Keratinocyte (primary cell): ENCODE measurements around the gene APOBR. TPM values are rescaled to one million over a fixed set of nuclear protein-coding genes. Genes with fewer than 3 reads are reported as not detected.

Experiments used
- DNase-seq: peaks from one replicate; pipeline ENCODE4 v3.0.0-alpha.2; 2011; ENCODE audit warnings: low read depth, missing footprints, low spot score
- FAIRE-seq: peaks from 2 replicates; lab custom pipeline; 2011; peaks lifted over from hg19 to GRCh38; lab: Jason Lieb, UNC
- H2AFZ ChIP-seq: 2 replicates; pipeline ENCODE4 v1.6.0; 2012; ENCODE audit warnings: low read length, control low read depth, inconsistent platforms; ENCODE audit not compliant: control insufficient read depth
- H3K27ac ChIP-seq: 2 replicates; pipeline ENCODE4 v1.5.1; 2011; ENCODE audit warnings: low read length; ENCODE audit not compliant: control insufficient read depth, insufficient read depth
- H3K27me3 ChIP-seq: 3 replicates; pipeline ENCODE4 v1.6.0; 2011; ENCODE audit warnings: low read length; ENCODE audit not compliant: control insufficient read depth, insufficient read depth; ENCODE audit errors: extremely low read depth
- H3K36me3 ChIP-seq, 2 experiments: 2 replicates in 1 of 2; 3 replicates in 1 of 2; pipeline ENCODE4 v1.5.1; 2011; ENCODE audit warnings: low read length in 2 of 2, mild to moderate bottlenecking in 1 of 2; ENCODE audit not compliant: control insufficient read depth in 2 of 2, insufficient read depth in 2 of 2; ENCODE audit errors: extremely low read depth in 1 of 2
- H3K4me1 ChIP-seq: 3 replicates; pipeline ENCODE4 v1.5.1; 2011; ENCODE audit warnings: low read length; ENCODE audit not compliant: control insufficient read depth, insufficient read depth; ENCODE audit errors: extremely low read depth
- H3K4me2 ChIP-seq: 3 replicates; pipeline ENCODE4 v1.6.0; 2011; ENCODE audit warnings: low read depth, low read length; ENCODE audit not compliant: control insufficient read depth, insufficient read depth; ENCODE audit errors: extremely low read depth
- H3K4me3 ChIP-seq, 3 experiments: fragments of 200-600 bp in 1 of 3; sonication (generic) in 1 of 3; 2 replicates in 2 of 3; 3 replicates in 1 of 3; pipeline ENCODE4 v1.5.1; 2011 to 2016; ENCODE audit warnings: low read length in 3 of 3, mild to moderate bottlenecking in 3 of 3, control low read depth in 2 of 3, inconsistent platforms in 1 of 3, low read depth in 1 of 3, mixed read lengths in 1 of 3, mixed run types in 1 of 3, moderate library complexity in 1 of 3; ENCODE audit not compliant: control insufficient read depth in 2 of 3, insufficient read depth in 2 of 3; ENCODE audit errors: extremely low read depth in 1 of 3
- H3K79me2 ChIP-seq: 2 replicates; pipeline ENCODE4 v1.6.0; 2012; ENCODE audit warnings: low read length; ENCODE audit not compliant: control insufficient read depth, insufficient read depth
- H3K9ac ChIP-seq: 3 replicates; pipeline ENCODE4 v1.6.0; 2011; ENCODE audit warnings: low read length; ENCODE audit not compliant: control insufficient read depth, insufficient read depth; ENCODE audit errors: extremely low read depth
- H3K9me1 ChIP-seq: 3 replicates; pipeline ENCODE4 v1.6.0; 2011; ENCODE audit warnings: low read length; ENCODE audit not compliant: control insufficient read depth, insufficient read depth; ENCODE audit errors: extremely low read depth
- H3K9me3 ChIP-seq: 2 replicates; pipeline ENCODE4 v1.5.1; 2012; ENCODE audit warnings: low read depth, low read length; ENCODE audit not compliant: control insufficient read depth
- H4K20me1 ChIP-seq: 3 replicates; pipeline ENCODE4 v1.6.0; 2011; ENCODE audit warnings: low read length; ENCODE audit not compliant: control insufficient read depth, insufficient read depth; ENCODE audit errors: extremely low read depth
- EZH2 ChIP-seq: IDR thresholded peaks from one replicate; pipeline ENCODE4 v1.6.1; 2012; ENCODE audit warnings: inconsistent platforms, mild to moderate bottlenecking, low read length, moderate library complexity
- dilution Hi-C: fragments of 300-500 bp; cut with MboI; formaldehyde crosslinking; loops from one replicate; pipeline ENCODE4 v1.7.0; 2020; ENCODE audit warnings: low sequenced_read_pairs; ENCODE audit not compliant: extremely low pct_ligation_motif_present
- polyA plus RNA-seq, 5 experiments: library from polyadenylated mRNA; depleted of rRNA in 3 of 5; stranded (reverse) in 3 of 5; stranded (forward) in 1 of 5; unstranded in 1 of 5; fragments of >200 nt; gene quantifications; 1 replicate in 1 of 5; 2 replicates in 3 of 5; 3 replicates in 1 of 5; pipeline versions ENCODE4 v1.2.1 to v1.2.3, GENCODE V29; 2011 to 2012; ENCODE audit warnings: missing spikeins in 2 of 5, low read depth in 1 of 5, low replicate concordance in 1 of 5
- TF ChIP-seq, protein P1 (sequence below), 3 experiments: IDR thresholded peaks in 1 of 3; conservative IDR thresholded peaks in 1 of 3; optimal IDR thresholded peaks in 1 of 3; 2 replicates in 2 of 3; 3 replicates in 1 of 3; pipeline versions ENCODE3 to v1.5.1; 2011; ENCODE audit warnings: low read length in 3 of 3, mild to moderate bottlenecking in 3 of 3, moderate library complexity in 2 of 3, control low read depth in 1 of 3, inconsistent platforms in 1 of 3; ENCODE audit not compliant: insufficient read depth in 2 of 3; ENCODE audit errors: extremely low read depth in 1 of 3

APOBR gene
- polyA plus RNA-seq, 1 donor (not counting 4 experiments of a cell fraction or from before 2014, with no cell fraction given), result 0.04 TPM

GRCh38 chr16:28491230-28491969 lies 3.0 kb upstream of the APOBR start:
- peak overlapping the region; percentile 98 for H3K9ac ChIP-seq
- H3K4me1 ChIP-seq, result peaks cover 2% of the 10 kb centered on the region
- H3K36me3 ChIP-seq, result peaks cover 0 to 7% of the 10 kb centered on the region in 2 experiments
- DNase-seq, result no peak
- TF ChIP-seq, protein P1, sequence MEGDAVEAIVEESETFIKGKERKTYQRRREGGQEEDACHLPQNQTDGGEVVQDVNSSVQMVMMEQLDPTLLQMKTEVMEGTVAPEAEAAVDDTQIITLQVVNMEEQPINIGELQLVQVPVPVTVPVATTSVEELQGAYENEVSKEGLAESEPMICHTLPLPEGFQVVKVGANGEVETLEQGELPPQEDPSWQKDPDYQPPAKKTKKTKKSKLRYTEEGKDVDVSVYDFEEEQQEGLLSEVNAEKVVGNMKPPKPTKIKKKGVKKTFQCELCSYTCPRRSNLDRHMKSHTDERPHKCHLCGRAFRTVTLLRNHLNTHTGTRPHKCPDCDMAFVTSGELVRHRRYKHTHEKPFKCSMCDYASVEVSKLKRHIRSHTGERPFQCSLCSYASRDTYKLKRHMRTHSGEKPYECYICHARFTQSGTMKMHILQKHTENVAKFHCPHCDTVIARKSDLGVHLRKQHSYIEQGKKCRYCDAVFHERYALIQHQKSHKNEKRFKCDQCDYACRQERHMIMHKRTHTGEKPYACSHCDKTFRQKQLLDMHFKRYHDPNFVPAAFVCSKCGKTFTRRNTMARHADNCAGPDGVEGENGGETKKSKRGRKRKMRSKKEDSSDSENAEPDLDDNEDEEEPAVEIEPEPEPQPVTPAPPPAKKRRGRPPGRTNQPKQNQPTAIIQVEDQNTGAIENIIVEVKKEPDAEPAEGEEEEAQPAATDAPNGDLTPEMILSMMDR (optimal IDR thresholded peaks at IDR 0.05 in 1 of 3, IDR thresholded peaks at IDR 0.05 in 1 of 3, conservative IDR thresholded peaks at IDR 0.05 in 1 of 3; ENCODE audit: extremely low read depth in 1 of 3, insufficient read depth in 2 of 3, low read length in 3 of 3), result peak in 2 of 3 experiments; percentile 13 to 18
- no peak for TF ChIP-seq EZH2
- H3K27ac ChIP-seq, result peak overlapping the region; percentile 99
- H3K79me2 ChIP-seq, result no peaks in the 10 kb centered on the region
- no peaks in the 10 kb centered on the region for H3K27me3 ChIP-seq
- no peaks in the 10 kb centered on the region for H4K20me1 ChIP-seq
- H3K9me3 ChIP-seq, result no peaks in the 10 kb centered on the region
- peak overlapping the region; percentile 66 for H3K4me2 ChIP-seq
- peak overlapping the region; percentile 72 to 93 (median 89) for H3K4me3 ChIP-seq
- H2AFZ ChIP-seq, result peak overlapping the region; percentile 98
- dilution Hi-C loops, result no loop called here
- FAIRE-seq, result no peak
- H3K9me1 ChIP-seq, result no peaks in the 10 kb centered on the region

DNA sequence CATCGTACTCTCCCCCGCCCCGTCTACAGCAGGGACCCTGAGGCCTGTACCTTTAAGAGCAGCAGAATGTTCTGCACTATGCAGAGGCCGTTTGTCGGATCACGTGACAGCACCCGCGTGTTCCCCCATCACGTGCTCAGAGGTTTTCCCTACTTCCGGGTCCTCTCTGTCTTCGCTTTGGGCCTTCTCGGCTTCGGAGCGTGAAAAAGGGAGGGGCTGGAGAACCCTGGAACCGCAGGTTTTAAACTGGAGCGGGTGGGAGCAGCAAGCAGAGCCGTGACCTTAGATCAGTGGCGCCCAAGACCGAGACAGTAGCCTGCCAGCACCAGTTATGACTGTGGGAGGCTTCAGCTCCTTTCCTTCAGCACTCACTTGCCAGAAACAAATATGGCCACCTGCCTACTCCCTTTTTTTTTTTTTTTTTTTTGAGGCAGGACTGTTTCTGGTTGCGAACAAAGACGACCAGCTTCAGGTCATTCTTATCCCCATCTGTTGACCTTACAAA lies 2.4 kb upstream of the APOBR start, which contains the start of gene CLN3:
Gene CLN3, minus strand, starts transcription at position 105 of the 505 bp plus-strand sequence. CDS start 315 bp downstream, outside the sequence.
- dilution Hi-C loops, result no loop called here
- H3K4me3 ChIP-seq, result peak within 1 kb of the TSS; percentile 72 to 93 (median 89)
- H3K9ac ChIP-seq, result peak within 1 kb of the TSS; percentile 98
- TF ChIP-seq, protein P1 (optimal IDR thresholded peaks at IDR 0.05 in 1 of 3, IDR thresholded peaks at IDR 0.05 in 1 of 3, conservative IDR thresholded peaks at IDR 0.05 in 1 of 3; ENCODE audit: extremely low read depth in 1 of 3, insufficient read depth in 2 of 3, low read length in 3 of 3), result no peak
- no peak for TF ChIP-seq EZH2
- H3K36me3 ChIP-seq, result peaks cover 0 to 6% of the 10 kb centered on the region in 2 experiments
- peak; percentile 71 for DNase-seq
- no peaks in the 10 kb centered on the region for H3K9me1 ChIP-seq
- peak within 1 kb of the TSS; percentile 98 for H2AFZ ChIP-seq
- H3K27me3 ChIP-seq, result no peaks in the 10 kb centered on the region
- no peaks in the 10 kb centered on the region for H3K9me3 ChIP-seq
- H4K20me1 ChIP-seq, result no peaks in the 10 kb centered on the region
- H3K27ac ChIP-seq, result peak within 1 kb of the TSS; percentile 99
- H3K4me1 ChIP-seq, result peaks cover 2% of the 10 kb centered on the region
- peak; percentile 75 for FAIRE-seq
- H3K79me2 ChIP-seq, result no peaks in the 10 kb centered on the region
- peak within 1 kb of the TSS; percentile 66 for H3K4me2 ChIP-seq
